GM12892 (cell line): ENCODE data around the gene CENPC.
"Not testable (repeated sequence)": the region's sequence is repeated elsewhere in the genome, so short reads cannot be mapped to it uniquely, and the experiment has no call there.

ENCODE experiments used
- DNase-seq: peaks from one replicate; pipeline ENCODE4 v3.0.0; 2011; ENCODE audit not compliant: insufficient read length
- FAIRE-seq: peaks from 2 replicates; lab custom pipeline; 2011; peaks lifted over from hg19 to GRCh38; lab: Jason Lieb, UNC
- POLR2A ChIP-seq: IDR thresholded peaks from 2 replicates; pipeline ENCODE4 v1.6.1; 2011; ENCODE audit warnings: low read depth, low read length, control low read depth
- POLR2AphosphoS5 ChIP-seq: IDR thresholded peaks from 2 replicates; pipeline ENCODE4 v1.6.1; 2011; ENCODE audit warnings: low read depth, low read length, control low read depth
- TAF1 ChIP-seq: IDR thresholded peaks from 2 replicates; pipeline ENCODE4 v1.6.1; 2011; ENCODE audit warnings: low read depth, mild to moderate bottlenecking, control low read depth, low read length, borderline replicate concordance

Gene CENPC

GRCh38 chr4:67549123-67549522 is 3.8 kb upstream of the CENPC start:
- DNase-seq (no peak), FAIRE-seq (peak; percentile 73)
- TF ChIP-seq POLR2AphosphoS5 (no peak), POLR2A (no peak), TAF1 (no peak)

GRCh38 chr4:67546971-67547370 is 1.7 kb upstream of the CENPC start:
- no peak for FAIRE-seq
- TF ChIP-seq POLR2AphosphoS5 (no peak), POLR2A (no peak), TAF1 (no peak)
- DNase-seq = no peak

- no peak for TF ChIP-seq POLR2A
- no peak for TF ChIP-seq TAF1
- no peak for TF ChIP-seq POLR2AphosphoS5
- DNase-seq (no peak), FAIRE-seq (peak; percentile 9)
These were observed 677 bp upstream of the CENPC start for GRCh38 chr4:67546004-67546356.

- no peak for DNase-seq
- TF ChIP-seq TAF1 = no peak
- no peak for TF ChIP-seq POLR2A
- TF ChIP-seq POLR2AphosphoS5 = no peak
These were observed 3.2 kb downstream of the CENPC start for GRCh38 chr4:67542076-67542475.

GRCh38 chr4:67539830-67540229 is 5.5 kb downstream of the CENPC start:
- DNase-seq = no peak
- no peak for TF ChIP-seq POLR2AphosphoS5
- no peak for TF ChIP-seq TAF1
- no peak for TF ChIP-seq POLR2A
- FAIRE-seq = no peak

More at GRCh38 chr4:67542076-67542475, 3.2 kb downstream of the CENPC start:
- no peak for FAIRE-seq

GRCh38 chr4:67535280-67535840 is 9.9 kb downstream of the CENPC start:
- TF ChIP-seq POLR2AphosphoS5 (no peak), TAF1 (no peak), POLR2A (no peak)
- FAIRE-seq (no peak), DNase-seq (no peak)

GRCh38 chr4:67533112-67533511 is 12.2 kb downstream of the CENPC start:
- FAIRE-seq (no peak), DNase-seq (no peak)
- no peak for TF ChIP-seq POLR2AphosphoS5
- TF ChIP-seq TAF1 = no peak
- no peak for TF ChIP-seq POLR2A

GRCh38 chr4:67532397-67532796 is 12.9 kb downstream of the CENPC start:
- not testable (repeated sequence) for FAIRE-seq, DNase-seq

- DNase-seq (no peak), FAIRE-seq (no peak)
- no peak for TF ChIP-seq TAF1
- no peak for TF ChIP-seq POLR2AphosphoS5
- no peak for TF ChIP-seq POLR2A
These were observed 13.8 kb downstream of the CENPC start for GRCh38 chr4:67531379-67531962.

- not testable (repeated sequence) for FAIRE-seq, DNase-seq
These were observed 21.2 kb downstream of the CENPC start for GRCh38 chr4:67524140-67524539.

GRCh38 chr4:67522851-67523671 is 22.2 kb downstream of the CENPC start:
- DNase-seq (no peak), FAIRE-seq (no peak)
- TF ChIP-seq POLR2A (no peak), TAF1 (no peak), POLR2AphosphoS5 (no peak)

GRCh38 chr4:67522230-67522629 is 23.1 kb downstream of the CENPC start:
- no peak for TF ChIP-seq POLR2AphosphoS5
- FAIRE-seq (peak; percentile 71), DNase-seq (no peak)
